ENCODE measurements around the gene CACNA2D2. TPM values are rescaled to one million over a fixed set of nuclear protein-coding genes. Genes with fewer than 3 reads are reported as not detected.

Gene CACNA2D2
- total RNA-seq, 1 donor from 2014 or later, result 2.5 TPM

GRCh38 chr3:50457988-50458387 is 45.4 kb downstream of the CACNA2D2 start:
- H3K27me3 ChIP-seq, result no peaks in the 10 kb centered on the region
- no peaks in the 10 kb centered on the region for H3K36me3 ChIP-seq
- no peaks in the 10 kb centered on the region for H3K9me3 ChIP-seq
- intact Hi-C loops (cut with DNase I), result no loop called here
- no peak for DNase-seq (ENCODE audit: extremely low spot score in 2 of 2)
- TF ChIP-seq POLR2AphosphoS5 (IDR thresholded peaks at IDR 0.05; ENCODE audit: insufficient read depth in 1 of 2, low read depth in 1 of 2) (no peak), POLR2A (IDR thresholded peaks at IDR 0.05) (no peak)
- TF ChIP-seq, protein P1, sequence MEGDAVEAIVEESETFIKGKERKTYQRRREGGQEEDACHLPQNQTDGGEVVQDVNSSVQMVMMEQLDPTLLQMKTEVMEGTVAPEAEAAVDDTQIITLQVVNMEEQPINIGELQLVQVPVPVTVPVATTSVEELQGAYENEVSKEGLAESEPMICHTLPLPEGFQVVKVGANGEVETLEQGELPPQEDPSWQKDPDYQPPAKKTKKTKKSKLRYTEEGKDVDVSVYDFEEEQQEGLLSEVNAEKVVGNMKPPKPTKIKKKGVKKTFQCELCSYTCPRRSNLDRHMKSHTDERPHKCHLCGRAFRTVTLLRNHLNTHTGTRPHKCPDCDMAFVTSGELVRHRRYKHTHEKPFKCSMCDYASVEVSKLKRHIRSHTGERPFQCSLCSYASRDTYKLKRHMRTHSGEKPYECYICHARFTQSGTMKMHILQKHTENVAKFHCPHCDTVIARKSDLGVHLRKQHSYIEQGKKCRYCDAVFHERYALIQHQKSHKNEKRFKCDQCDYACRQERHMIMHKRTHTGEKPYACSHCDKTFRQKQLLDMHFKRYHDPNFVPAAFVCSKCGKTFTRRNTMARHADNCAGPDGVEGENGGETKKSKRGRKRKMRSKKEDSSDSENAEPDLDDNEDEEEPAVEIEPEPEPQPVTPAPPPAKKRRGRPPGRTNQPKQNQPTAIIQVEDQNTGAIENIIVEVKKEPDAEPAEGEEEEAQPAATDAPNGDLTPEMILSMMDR (IDR thresholded peaks at IDR 0.05), result no peak
- no peak overlapping the region for H3K4me3 ChIP-seq
- H3K4me1 ChIP-seq, result no peaks in the 10 kb centered on the region
- H3K27ac ChIP-seq, result no peak overlapping the region

- intact Hi-C loops (cut with DNase I), result no loop called here
- Histone ChIP-seq H3K27ac (no peak overlapping the region), H3K9me3 (no peaks in the 10 kb centered on the region), H3K4me3 (no peak overlapping the region), H3K27me3 (no peaks in the 10 kb centered on the region), H3K4me1 (peaks cover 5% of the 10 kb centered on the region), H3K36me3 (no peaks in the 10 kb centered on the region)
- TF ChIP-seq, protein P1 (IDR thresholded peaks at IDR 0.05), result no peak
- no peak for TF ChIP-seq POLR2AphosphoS5 (IDR thresholded peaks at IDR 0.05; ENCODE audit: insufficient read depth in 1 of 2, low read depth in 1 of 2)
- no peak for TF ChIP-seq POLR2A (IDR thresholded peaks at IDR 0.05)
- no peak for DNase-seq (ENCODE audit: extremely low spot score in 2 of 2)
Measured at GRCh38 chr3:50455161-50456018, 48.0 kb downstream of the CACNA2D2 start.

DNA sequence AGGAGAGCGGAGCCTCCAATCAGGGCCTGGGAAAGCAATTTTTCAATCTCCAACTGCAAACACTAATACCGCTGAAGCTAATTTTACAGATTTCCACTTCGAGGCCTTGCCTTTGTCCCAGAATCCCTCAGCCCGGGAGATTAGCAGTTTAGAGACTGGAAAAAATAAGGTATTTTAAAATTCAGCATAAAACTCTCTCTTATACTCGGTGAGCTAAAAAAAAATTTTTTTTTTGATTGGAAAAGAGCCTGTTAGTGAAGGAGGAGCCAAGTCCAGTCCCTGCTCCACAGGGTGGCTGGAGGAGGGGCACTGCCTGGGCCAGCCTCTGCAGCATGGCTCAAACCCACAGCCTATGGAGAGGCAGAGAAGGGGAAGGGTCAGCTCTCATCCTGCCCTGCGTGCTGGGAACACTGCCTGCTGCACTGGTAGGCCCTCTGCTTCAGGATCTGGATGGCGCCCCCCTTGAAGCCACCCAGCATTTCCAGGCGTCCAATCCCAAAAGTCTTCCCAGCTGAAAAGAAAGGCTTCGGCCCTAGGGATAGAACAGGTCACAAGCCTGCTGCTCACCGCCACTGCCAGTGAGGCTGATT is 48.9 kb downstream of the CACNA2D2 start:
- no peak for DNase-seq (ENCODE audit: extremely low spot score in 2 of 2)
- H3K4me3 ChIP-seq, result no peak overlapping the region
- H3K4me1 ChIP-seq, result peaks cover 5% of the 10 kb centered on the region
- no peak overlapping the region for H3K27ac ChIP-seq
- TF ChIP-seq, protein P1 (IDR thresholded peaks at IDR 0.05), result no peak
- TF ChIP-seq POLR2A (IDR thresholded peaks at IDR 0.05) (no peak), POLR2AphosphoS5 (IDR thresholded peaks at IDR 0.05; ENCODE audit: insufficient read depth in 1 of 2, low read depth in 1 of 2) (no peak)
- H3K27me3 ChIP-seq, result no peaks in the 10 kb centered on the region
- H3K9me3 ChIP-seq, result no peaks in the 10 kb centered on the region
- intact Hi-C loops (cut with DNase I), result no loop called here
- no peaks in the 10 kb centered on the region for H3K36me3 ChIP-seq

- intact Hi-C loops (cut with DNase I), result no loop called here
- no peak for DNase-seq (ENCODE audit: extremely low spot score in 2 of 2)
- TF ChIP-seq, protein P1 (IDR thresholded peaks at IDR 0.05), result no peak
- Histone ChIP-seq H3K27ac (no peak overlapping the region), H3K4me3 (no peak overlapping the region), H3K4me1 (peaks cover 5% of the 10 kb centered on the region), H3K36me3 (no peaks in the 10 kb centered on the region), H3K9me3 (no peaks in the 10 kb centered on the region), H3K27me3 (no peaks in the 10 kb centered on the region)
Measured at GRCh38 chr3:50453907-50454306, 49.5 kb downstream of the CACNA2D2 start.
